OCI-LY1 (cell line): Measurements from ENCODE around the gene HGS.

Experiments used
- CTCF ChIP-seq: fragments of 200-600 bp; sonication (generic), shearing (Covaris generic); IDR thresholded peaks from 2 replicates; pipeline ENCODE4 v1.5.1; 2017; ENCODE audit warnings: mild to moderate bottlenecking, antibody characterized with exemption, low read length, moderate library complexity, mixed read lengths
- EZH2 ChIP-seq: fragments of 200-600 bp; sonication (generic), shearing (Covaris generic); IDR thresholded peaks from 2 replicates; pipeline ENCODE4 v1.8.0; 2017; ENCODE audit warnings: borderline replicate concordance, mixed run types, mild to moderate bottlenecking, antibody characterized with exemption, low read length, moderate library complexity, mixed read lengths

- no peak for TF ChIP-seq EZH2
- no peak for TF ChIP-seq CTCF
Observed at GRCh38 chr17:81652906-81653771, 30.7 kb upstream of the HGS start.
